Glomerular endothelial cell (primary cell): ENCODE measurements around the gene DNLZ. TPM values are rescaled to one million over a fixed set of nuclear protein-coding genes. Genes with fewer than 3 reads are reported as not detected.
"Not testable (repeated sequence)": the region's sequence is repeated elsewhere in the genome, so short reads cannot be mapped to it uniquely, and the experiment has no call there.

Source experiments
- DNase-seq: peaks from one replicate; pipeline ENCODE4 v3.0.0-alpha.2; 2011; ENCODE audit warnings: low read depth, low spot score; ENCODE audit errors: extremely low read depth
- total RNA-seq: library from RNA; depleted of rRNA; stranded (reverse); fragments of >200 nt; gene quantifications from 2 replicates; pipeline ENCODE4 v1.2.3, GENCODE V29; 2015

DNLZ gene
- total RNA-seq, 1 donor from 2014 or later = 50.4 TPM

GRCh38 chr9:136361754-136362449 is 1.6 kb downstream of the DNLZ start:
- DNase-seq = no peak

DNA sequence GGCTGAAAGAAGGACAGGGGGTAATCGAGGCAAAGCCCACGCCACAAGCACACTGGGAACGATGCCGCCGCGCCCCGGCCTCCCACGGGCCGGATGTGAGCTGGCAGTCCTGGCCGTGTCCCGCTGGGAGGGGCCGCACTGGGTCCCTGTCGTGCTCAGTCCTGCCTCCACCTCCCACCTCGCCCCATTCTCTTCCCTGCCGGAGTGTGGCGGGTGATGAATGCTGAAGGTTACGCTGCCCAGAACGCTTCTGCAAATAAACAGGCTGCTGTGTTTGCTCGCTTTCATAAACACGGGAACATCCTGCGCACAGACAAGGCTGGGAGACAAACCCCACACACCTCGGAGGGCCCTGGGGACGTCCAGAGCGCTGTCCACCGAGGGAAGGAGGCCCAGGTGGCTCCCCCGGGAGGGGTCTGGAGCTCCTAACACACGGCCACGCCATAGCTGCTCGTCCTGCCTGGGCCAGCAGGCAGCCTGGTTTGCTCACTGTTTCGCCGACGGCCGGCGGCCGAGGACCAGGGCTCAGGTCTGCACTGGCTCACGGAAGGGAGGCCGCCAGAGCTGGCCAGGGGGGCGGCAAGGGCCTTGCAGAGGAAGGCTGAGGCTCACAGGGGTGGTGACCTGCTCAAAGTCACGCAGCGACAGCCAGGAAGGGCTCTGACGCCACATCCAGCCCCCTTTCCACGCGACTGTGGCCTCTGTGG is 2.3 kb downstream of the DNLZ start:
- DNase-seq = no peak

GRCh38 chr9:136359774-136360718 is 3.5 kb downstream of the DNLZ start:
- no peak for DNase-seq

- DNase-seq = no peak
Measured at GRCh38 chr9:136358888-136359287, 4.7 kb downstream of the DNLZ start.

DNA sequence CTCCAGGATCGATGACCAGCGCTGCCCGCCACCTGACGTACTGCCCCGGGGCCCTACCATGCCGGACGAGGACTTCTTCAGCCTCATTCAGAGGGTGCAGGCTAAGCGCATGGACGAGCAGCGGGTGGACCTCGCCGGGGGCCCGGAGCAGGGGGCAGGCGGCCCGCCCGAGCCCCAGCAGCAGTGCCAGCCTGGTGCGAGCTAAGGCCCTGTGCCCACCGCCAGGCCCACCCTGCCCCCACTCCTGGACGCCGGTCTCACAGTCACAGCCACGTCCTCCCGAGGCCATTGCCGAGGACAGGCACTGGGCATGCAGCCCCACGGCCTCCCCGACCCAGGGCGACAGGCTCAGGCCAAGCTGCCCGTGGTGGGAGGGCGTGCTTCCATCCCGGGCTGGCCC is 5.5 kb downstream of the DNLZ start:
- DNase-seq = no peak

DNA sequence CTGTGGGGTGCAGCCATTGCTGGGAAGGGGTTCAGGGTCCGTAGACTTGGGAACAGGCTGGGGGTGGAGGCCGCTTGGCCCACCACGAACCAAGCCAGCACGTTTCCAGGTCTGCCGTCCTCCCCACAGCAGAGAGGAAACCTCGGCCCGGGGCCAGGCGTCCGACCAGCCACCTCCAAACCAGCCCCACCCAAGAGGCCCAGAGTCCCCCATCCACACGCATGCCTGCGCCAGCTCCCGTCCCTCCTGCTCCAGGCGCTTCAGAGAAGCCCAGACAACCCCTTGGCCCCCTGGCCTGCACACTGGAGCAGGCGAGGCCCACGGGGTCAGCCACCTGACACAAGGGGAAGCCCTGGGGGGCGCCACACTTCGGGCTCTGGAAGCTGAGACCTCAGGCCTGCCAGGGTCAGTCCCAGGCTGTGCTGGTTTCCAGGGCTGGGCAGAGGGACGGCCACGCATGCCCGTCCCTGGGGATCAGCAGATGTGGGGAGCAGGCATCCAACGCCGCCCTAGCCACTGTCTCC is 6.3 kb downstream of the DNLZ start:
- DNase-seq = no peak

DNA sequence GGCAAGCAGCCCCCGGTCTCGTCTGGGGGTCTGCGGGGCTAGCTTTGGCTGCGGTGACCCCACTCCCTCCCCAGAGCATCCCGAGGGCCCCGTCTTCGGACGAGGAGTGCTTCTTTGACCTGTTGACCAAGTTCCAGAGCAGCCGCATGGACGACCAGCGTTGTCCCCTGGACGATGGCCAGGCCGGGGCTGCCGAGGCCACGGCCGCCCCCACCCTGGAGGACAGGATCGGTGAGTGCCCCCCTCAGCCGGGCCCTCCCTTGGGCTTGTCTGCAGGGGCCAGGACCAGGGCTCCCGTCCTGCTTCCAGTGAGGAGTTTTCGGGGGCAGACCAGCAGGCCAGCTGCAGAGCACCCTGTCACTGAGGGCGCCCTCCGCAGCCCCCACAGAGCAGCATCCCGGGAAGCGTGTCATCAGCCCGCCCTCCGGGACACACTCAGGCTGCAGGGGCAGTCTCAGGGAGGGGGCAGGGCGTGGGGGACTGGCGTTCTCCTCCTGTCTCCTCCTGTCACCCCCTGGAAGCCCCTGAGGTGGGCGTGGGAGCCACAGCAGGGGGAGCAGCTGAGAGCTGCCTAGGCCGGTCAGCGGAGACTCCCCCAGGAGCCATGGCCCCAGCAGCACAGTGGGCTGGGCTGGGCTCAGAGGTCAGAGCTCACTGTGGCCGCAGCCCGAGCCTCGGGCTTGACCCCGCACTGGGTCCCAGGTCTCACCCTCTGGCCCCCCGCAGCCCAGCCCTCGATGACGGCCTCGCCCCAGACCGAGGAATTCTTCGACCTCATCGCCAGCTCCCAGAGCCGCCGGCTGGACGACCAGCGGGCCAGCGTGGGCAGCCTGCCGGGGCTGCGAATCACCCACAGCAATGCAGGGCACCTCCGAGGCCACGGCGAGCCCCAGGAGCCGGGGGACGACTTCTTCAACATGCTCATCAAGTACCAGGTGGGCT is 7.7 kb downstream of the DNLZ start:
- no peak for DNase-seq

GRCh38 chr9:136354592-136355085 is 8.9 kb downstream of the DNLZ start:
- no peak for DNase-seq

DNA sequence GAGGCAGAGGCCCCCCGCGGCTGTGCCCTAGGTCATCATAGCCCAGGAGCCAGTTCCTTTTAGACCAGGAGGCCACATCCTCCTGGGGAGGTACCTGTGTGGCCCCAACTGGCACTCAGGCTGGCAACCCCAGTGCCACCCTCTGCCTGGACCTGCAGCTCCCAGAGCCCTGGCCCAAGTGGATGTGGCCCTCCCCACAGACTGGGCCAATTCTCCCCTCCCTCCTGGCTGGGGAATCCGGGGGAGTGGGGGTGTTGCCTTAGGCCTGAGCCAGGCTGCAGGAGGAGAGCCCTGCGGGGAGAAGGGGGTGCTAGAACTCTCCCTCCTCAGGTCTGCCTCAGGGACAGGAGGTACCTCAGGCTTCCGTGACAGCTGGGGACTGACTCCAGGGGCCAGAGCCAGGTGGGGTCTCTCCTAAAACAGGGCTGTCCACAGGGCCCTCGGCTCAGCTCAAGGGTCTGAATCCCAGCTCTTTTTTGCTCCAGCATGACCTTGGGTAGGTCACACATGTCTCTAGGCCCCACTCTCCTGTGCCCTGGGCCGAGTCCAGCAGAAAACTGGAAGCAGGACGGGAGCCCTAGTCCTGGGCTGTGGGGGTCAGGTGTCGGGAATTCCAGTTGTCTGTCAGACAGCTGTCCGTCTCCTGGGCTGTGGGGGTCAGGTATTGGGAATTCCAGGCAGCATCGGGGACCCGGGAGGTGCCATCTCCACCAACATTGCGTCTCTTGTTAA is 9.6 kb downstream of the DNLZ start:
- no peak for DNase-seq

- no peak for DNase-seq
Measured at GRCh38 chr9:136353088-136353487, 10.5 kb downstream of the DNLZ start.

DNA sequence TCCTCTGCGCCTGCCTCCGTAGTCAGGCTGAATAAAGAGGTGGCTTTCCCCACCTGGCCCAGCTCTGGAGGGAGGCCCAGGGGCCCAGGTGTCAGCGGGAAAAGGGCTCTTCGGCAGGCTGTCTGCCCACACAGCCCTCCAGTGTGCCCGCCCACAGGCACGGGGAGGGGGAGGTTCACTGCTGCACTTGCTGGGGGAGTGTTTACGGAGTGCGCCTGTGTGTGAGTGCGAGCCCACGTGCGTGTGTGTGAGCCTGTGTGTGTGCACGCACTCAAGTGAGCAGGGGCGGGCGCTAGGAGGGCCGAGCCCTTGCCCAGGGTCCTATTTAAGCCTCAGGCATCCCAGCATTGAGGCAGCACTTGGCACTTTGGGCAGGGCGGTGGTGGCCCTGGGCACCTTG is 10.9 kb downstream of the DNLZ start:
- DNase-seq = no peak

- DNase-seq = not testable (repeated sequence)
Measured at GRCh38 chr9:136351868-136352267, 11.7 kb downstream of the DNLZ start.

DNA sequence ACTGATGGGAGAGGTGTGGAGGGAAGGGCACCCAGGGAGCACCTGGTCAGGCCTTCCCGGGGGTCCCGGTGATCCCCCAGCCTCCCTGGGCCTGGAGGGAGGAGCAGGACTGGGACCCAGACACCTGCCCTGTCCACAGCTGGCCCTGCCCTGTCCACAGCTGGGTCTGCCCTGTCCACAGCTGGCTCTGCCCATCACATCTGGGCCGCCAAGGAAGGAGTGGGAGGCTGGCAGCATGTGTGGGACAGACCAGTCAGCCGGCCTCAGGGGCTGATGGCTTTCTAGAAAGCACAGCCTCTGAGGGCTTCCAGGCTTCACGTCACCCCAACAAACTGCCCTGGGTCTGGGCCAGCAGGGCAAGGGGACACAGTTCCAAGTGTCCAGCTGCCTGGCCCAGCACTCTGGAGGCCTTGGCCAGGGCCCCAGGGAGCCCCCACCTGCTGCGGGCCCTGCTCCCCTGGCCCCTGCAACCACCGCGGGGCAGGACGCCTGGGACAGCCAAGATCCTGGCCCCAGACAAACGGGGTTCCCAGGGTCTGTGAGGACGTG is 12.2 kb downstream of the DNLZ start:
- DNase-seq = no peak

- no peak for DNase-seq
Measured at GRCh38 chr9:136349546-136349945, 14.0 kb downstream of the DNLZ start.

DNA sequence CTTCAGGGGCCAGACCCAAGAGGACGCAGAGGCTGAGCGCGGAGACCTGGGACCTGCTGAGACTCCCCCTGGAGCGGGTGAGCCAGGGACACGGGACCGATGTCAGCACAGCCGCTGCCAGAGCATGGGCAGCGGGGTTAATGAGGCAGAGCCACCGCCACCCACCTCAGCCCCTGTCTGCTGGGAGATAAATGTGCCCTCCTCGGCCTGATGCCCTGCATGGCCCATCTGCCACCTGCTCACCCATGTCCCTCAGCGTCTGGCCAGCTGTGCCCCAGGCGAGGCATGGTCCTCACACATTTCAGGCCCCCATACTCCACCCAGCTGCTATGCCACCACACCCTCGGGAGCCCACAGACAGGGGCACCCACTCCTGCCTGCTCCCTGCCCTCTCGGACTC is 14.9 kb downstream of the DNLZ start:
- no peak for DNase-seq

DNA sequence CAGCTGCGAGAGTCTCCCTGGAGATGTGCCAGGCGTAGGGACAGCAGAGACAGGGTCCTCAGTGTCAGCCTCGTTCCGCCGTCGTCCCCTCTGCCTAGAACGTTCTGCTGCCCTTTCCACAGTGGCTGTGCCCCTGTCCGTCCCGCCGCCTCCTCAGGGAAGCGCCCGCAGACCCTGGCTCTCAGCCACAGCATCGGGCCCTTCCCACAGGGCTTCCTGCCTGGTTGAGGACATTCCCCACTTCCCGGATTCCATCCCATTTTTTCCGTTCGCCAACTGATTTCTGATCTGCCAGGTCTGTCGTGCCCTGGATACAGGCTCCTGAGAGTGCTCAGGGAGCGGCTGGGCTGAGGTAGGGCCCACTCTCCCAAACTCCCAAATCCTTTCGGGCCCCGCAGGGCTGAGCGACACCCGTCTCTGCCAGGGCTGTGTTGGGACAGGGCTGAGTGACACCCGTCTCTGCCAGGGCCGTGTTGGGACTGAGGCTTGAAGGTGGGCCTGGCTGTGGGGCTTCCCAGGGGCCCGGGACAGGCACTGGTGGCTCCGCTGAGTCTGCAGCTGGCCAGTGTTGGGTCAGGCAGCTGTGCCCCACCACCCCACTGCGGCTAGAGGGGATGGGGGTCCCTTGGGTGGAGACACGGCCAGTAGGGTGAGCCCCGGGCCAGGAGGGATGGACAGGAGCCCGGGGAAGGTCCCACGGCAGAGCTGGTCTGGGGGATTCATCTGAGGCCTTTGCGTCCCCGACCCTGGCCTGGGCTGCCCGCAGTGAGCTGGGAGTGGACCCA is 15.9 kb downstream of the DNLZ start:
- no peak for DNase-seq

- no peak for DNase-seq
Measured at GRCh38 chr9:136346927-136347465, 16.5 kb downstream of the DNLZ start.

DNA sequence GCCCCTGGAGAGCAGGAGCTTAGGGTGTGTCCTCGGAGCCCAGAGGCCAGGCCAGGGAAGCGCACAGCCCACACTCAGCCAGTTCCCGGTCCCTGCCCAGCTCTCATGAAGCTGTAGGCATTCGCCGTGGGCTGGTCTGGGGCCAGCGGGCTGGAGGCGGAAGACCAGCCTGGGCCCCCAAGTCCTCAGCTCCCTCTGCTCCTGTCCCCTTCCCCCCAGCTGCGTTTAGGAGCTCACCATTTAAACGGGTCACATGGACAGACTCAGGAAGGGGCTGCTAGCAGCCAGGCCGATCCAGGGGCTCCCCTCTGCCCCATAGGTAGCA is 17.4 kb downstream of the DNLZ start:
- DNase-seq = no peak
